OCI-LY1 (cell line): Measurements from ENCODE around the gene SSMEM1.

Experiments
- H2AFZ ChIP-seq: fragments of 200-600 bp; sonication (generic), shearing (Covaris generic); 2 replicates; pipeline ENCODE4 v1.6.0; 2014; ENCODE audit warnings: antibody characterized with exemption, mild to moderate bottlenecking, low read length
- H3F3A ChIP-seq: fragments of 200-600 bp; sonication (generic), shearing (Covaris generic); 2 replicates; pipeline ENCODE4 v1.6.0; 2014; ENCODE audit warnings: mild to moderate bottlenecking, antibody characterized with exemption, low read length, moderate library complexity; ENCODE audit not compliant: insufficient read depth
- H3K27ac ChIP-seq: fragments of 200-600 bp; sonication (generic); 2 replicates; pipeline ENCODE4 v1.5.1; 2014; ENCODE audit warnings: low read length, mixed run types, mild to moderate bottlenecking, low read depth; ENCODE audit not compliant: poor library complexity, severe bottlenecking
- H3K27me3 ChIP-seq: fragments of 200-600 bp; sonication (generic); 2 replicates; pipeline ENCODE4 v1.6.0; 2014; ENCODE audit warnings: antibody characterized with exemption, mild to moderate bottlenecking, low read length, moderate library complexity; ENCODE audit not compliant: insufficient read depth
- H3K36me3 ChIP-seq: fragments of 200-600 bp; sonication (generic); 2 replicates; pipeline ENCODE4 v1.6.1; 2014; ENCODE audit warnings: mild to moderate bottlenecking, antibody characterized with exemption, low read length, moderate library complexity, mixed read lengths; ENCODE audit not compliant: insufficient read depth
- H3K4me1 ChIP-seq: fragments of 200-600 bp; sonication (generic); 2 replicates; pipeline ENCODE4 v1.5.1; 2014; ENCODE audit warnings: mild to moderate bottlenecking, low read length, moderate library complexity; ENCODE audit not compliant: insufficient read depth, severe bottlenecking
- H3K4me2 ChIP-seq: fragments of 200-600 bp; sonication (generic), shearing (Covaris generic); 2 replicates; pipeline ENCODE4 v1.6.1; 2014; ENCODE audit warnings: low read length
- H3K4me3 ChIP-seq: fragments of 200-600 bp; sonication (generic); 2 replicates; pipeline ENCODE4 v1.5.1; 2014; ENCODE audit warnings: low read length, low read depth, mild to moderate bottlenecking, mixed read lengths; ENCODE audit not compliant: poor library complexity, severe bottlenecking
- H3K79me2 ChIP-seq: fragments of 200-600 bp; shearing (Covaris generic); 2 replicates; pipeline ENCODE4 v1.6.1; 2016; ENCODE audit warnings: mixed run types, low read length, mixed read lengths; ENCODE audit not compliant: insufficient read depth
- H3K9ac ChIP-seq: fragments of 200-600 bp; sonication (generic), shearing (Covaris generic); 2 replicates; pipeline ENCODE4 v1.6.1; 2014; ENCODE audit warnings: mild to moderate bottlenecking, low read length, mixed read lengths
- H3K9me2 ChIP-seq: fragments of 200-600 bp; sonication (generic), shearing (Covaris generic); 2 replicates; pipeline ENCODE4 v1.6.1; 2014; ENCODE audit warnings: low read depth, mild to moderate bottlenecking, low read length, mixed read lengths
- H3K9me3 ChIP-seq: fragments of 200-600 bp; shearing (Covaris generic); 2 replicates; pipeline ENCODE4 v1.6.1; 2014; ENCODE audit warnings: low read length, mixed read lengths
- H4K20me1 ChIP-seq: fragments of 200-600 bp; sonication (generic), shearing (Covaris generic); 2 replicates; pipeline ENCODE4 v1.6.0; 2016; ENCODE audit warnings: mild to moderate bottlenecking, low read length; ENCODE audit not compliant: insufficient read depth
- CTCF ChIP-seq: fragments of 200-600 bp; sonication (generic), shearing (Covaris generic); IDR thresholded peaks from 2 replicates; pipeline ENCODE4 v1.5.1; 2017; ENCODE audit warnings: mild to moderate bottlenecking, antibody characterized with exemption, low read length, moderate library complexity, mixed read lengths
- EZH2 ChIP-seq: fragments of 200-600 bp; sonication (generic), shearing (Covaris generic); IDR thresholded peaks from 2 replicates; pipeline ENCODE4 v1.8.0; 2017; ENCODE audit warnings: borderline replicate concordance, mixed run types, mild to moderate bottlenecking, antibody characterized with exemption, low read length, moderate library complexity, mixed read lengths

The SSMEM1 gene

GRCh38 chr7:130254555-130254954, 46.9 kb downstream of the SSMEM1 start:
- Histone ChIP-seq H3F3A (no peaks in the 10 kb centered on the region), H3K4me3 (peak overlapping the region; percentile 12), H3K36me3 (no peaks in the 10 kb centered on the region), H3K4me2 (peak overlapping the region; percentile 8; the same call in 1 of the 2 replicates), H4K20me1 (no peaks in the 10 kb centered on the region), H3K27me3 (no peaks in the 10 kb centered on the region), H3K79me2 (no peaks in the 10 kb centered on the region), H2AFZ (peak overlapping the region; percentile 19; the same call in 1 of the 2 replicates), H3K4me1 (peaks cover 7% of the 10 kb centered on the region), H3K9ac (no peak overlapping the region), H3K9me3 (no peaks in the 10 kb centered on the region), H3K27ac (no peak overlapping the region), H3K9me2 (no peaks in the 10 kb centered on the region)
- no peak for TF ChIP-seq EZH2
- no peak for TF ChIP-seq CTCF

GRCh38 chr7:130256704-130257103, 49.0 kb downstream of the SSMEM1 start:
- Histone ChIP-seq H2AFZ (no peak overlapping the region), H3K4me1 (peaks cover 7% of the 10 kb centered on the region), H4K20me1 (no peaks in the 10 kb centered on the region), H3F3A (no peaks in the 10 kb centered on the region), H3K36me3 (no peaks in the 10 kb centered on the region), H3K4me2 (no peak overlapping the region), H3K9ac (no peak overlapping the region), H3K4me3 (no peak overlapping the region), H3K27me3 (no peaks in the 10 kb centered on the region), H3K9me2 (no peaks in the 10 kb centered on the region), H3K9me3 (no peaks in the 10 kb centered on the region), H3K27ac (no peak overlapping the region), H3K79me2 (no peaks in the 10 kb centered on the region)
- TF ChIP-seq CTCF (no peak), EZH2 (no peak)

- H3K4me2 ChIP-seq = no peak overlapping the region
- H3K79me2 ChIP-seq = no peaks in the 10 kb centered on the region
- no peaks in the 10 kb centered on the region for H3K9me2 ChIP-seq
- no peaks in the 10 kb centered on the region for H3K36me3 ChIP-seq
- peaks cover 7% of the 10 kb centered on the region for H3K4me1 ChIP-seq
- H2AFZ ChIP-seq = no peak overlapping the region
- H3F3A ChIP-seq = no peaks in the 10 kb centered on the region
- no peak overlapping the region for H3K9ac ChIP-seq
- TF ChIP-seq EZH2 (no peak), CTCF (no peak)
- no peaks in the 10 kb centered on the region for H3K9me3 ChIP-seq
- H3K4me3 ChIP-seq = no peak overlapping the region
- no peaks in the 10 kb centered on the region for H3K27me3 ChIP-seq
- H4K20me1 ChIP-seq = no peaks in the 10 kb centered on the region
- H3K27ac ChIP-seq = no peak overlapping the region
Observed at GRCh38 chr7:130258494-130259078, 50.9 kb downstream of the SSMEM1 start.
